GM11168 (cell line): ENCODE results near the gene TTC27.

Experiments used
- in situ Hi-C: fragments of 300-500 bp; cut with MboI; formaldehyde crosslinking; loops from one replicate; pipeline ENCODE4 v1.12.0; 2022; ENCODE audit warnings: low sequenced_read_pairs; ENCODE audit not compliant: unreplicated experiment

TTC27 gene

DNA sequence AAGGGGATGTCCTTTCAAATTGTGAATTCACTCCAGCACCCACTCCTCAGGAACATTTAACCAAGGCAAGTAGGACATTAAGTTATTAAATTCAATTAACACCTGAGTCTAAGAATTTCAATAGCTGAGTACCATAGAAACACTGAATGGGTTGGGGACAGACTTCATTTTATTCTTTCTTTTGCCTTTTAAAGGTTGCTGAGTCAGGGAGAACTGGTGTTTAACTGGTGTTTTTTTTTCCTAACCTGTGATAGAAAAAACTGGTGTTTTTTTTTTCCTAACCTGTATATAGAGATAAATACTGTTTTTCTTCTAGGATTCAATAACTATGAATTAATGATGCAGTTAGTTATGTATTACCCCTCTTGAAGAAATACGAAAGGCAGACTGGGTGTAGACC lies 38.9 kb downstream of the TTC27 start:
- in situ Hi-C loops: no loop called here

GRCh38 chr2:32668254-32668653 lies 40.4 kb downstream of the TTC27 start:
- in situ Hi-C loops: no loop called here

DNA sequence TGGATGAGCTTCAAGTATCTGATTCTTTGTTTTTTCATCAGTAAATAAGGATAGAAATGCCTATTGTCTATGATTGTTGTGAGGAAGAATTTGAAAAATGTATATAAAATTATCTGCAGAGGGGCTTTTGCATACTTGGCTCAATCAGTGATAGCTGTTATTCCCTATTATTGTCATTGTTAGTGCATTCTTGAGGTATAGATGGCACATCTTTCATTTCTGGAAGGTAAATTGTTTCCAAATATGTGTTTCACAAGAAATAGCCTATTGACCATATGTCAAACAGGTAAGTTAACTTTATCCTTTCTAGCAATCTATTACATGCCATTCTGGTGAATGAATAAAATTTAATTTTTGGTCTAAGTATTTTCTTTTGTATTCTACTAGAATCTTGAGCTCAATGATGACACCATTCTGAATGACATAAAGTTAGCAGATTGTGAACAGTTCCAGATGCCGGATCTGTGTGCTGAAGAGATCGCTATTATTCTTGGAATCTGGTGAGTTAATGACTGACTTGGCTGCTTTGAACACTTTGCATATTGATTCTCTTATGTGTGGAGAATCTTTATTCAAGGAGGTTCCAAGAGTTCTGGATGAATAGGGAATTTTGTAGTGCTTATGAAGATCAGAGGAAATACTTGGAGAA lies 44.2 kb downstream of the TTC27 start:
- in situ Hi-C loops: no loop called here

DNA sequence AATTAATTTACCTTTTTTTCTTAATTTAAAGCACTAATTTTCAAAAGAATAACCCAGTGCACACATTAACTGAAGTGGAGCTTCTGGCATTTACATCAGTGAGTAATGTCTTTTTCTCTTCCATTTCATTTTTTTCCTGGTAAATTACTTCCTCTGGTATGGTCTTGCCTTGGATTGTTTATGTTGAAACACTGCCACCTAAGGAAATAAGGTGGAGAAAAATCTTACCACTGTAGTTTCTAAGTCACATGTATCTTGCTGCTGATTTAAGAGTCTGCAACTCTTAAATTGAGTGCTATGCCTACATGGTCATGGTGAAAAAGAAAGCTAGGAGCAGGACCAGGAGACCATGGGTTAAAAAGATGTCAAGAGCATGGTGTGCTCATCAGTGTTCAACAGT lies 51.0 kb downstream of the TTC27 start:
- in situ Hi-C loops: no loop called here

DNA sequence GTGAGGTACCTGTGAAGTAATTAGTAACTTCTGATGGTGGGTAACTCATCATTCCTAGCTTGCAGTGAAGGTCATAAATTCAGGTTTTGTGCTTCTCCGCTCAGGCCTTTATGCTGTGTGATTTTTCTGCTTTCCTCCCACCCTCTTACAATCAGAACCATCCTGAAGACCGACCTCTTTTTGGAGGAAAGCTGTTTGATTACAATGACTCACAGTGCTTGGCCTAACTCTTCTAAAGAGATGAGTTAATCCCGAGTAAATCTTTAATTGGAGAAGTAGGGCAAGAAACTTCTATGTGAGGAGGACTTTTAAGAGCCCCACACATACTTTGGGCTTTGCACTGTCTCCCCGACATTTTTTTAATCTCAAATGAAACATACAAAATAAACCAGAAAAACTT lies 53.1 kb downstream of the TTC27 start:
- in situ Hi-C loops: no loop called here

DNA sequence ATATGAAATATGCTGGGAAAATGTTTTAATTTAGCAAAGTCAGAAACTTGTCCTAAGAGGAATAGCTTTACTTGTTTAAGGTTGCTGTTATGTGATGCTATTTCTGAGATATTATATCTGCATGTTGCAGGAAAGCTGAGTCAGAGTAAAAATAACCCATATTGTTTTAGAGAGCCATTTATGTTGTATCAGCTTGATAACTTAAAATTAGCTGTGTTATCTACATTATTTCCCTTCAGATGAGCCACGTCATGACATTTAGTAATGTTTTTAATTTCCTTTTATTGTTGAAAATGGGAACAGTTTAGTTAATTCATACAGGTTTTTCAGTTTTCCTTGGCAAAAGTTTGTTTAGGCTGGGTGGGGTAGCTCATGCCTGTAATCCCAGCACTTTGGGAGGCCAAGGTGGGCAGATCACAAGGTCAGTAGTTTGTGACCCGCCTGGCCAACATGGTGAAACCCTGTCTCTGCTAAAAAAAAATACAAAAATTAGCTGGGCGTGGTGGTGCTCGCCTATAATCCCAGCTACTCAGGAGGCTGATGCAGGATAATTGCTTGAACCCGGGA lies 55.8 kb downstream of the TTC27 start:
- in situ Hi-C loops: no loop called here

- in situ Hi-C loops: no loop called here
These were observed 60.7 kb downstream of the TTC27 start for GRCh38 chr2:32688541-32688940.

GRCh38 chr2:32691678-32692077 lies 63.8 kb downstream of the TTC27 start:
- in situ Hi-C loops: no loop called here

- in situ Hi-C loops: no loop called here
These were observed 68.6 kb downstream of the TTC27 start for GRCh38 chr2:32696439-32696838.

DNA sequence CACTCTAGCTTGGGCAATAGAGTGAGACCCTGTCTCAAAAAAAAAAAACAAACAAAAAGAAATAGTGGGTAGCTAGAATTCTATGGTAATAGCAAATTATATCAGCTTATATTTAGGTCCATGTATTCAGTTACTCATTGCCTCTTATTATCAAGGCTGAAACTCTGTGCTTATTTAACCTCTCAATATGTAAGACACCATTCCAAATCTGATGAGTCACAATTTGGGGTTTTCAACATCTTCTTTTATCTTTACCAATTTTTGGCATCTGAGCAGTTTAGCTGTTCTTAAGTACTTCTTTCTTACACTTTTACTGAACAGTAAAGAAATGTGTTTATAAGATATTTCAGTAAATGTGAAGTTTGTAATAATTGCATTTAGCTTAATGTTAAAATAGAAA lies 69.3 kb downstream of the TTC27 start:
- in situ Hi-C loops: no loop called here

GRCh38 chr2:32699151-32699550 lies 71.3 kb downstream of the TTC27 start:
- in situ Hi-C loops: no loop called here

DNA sequence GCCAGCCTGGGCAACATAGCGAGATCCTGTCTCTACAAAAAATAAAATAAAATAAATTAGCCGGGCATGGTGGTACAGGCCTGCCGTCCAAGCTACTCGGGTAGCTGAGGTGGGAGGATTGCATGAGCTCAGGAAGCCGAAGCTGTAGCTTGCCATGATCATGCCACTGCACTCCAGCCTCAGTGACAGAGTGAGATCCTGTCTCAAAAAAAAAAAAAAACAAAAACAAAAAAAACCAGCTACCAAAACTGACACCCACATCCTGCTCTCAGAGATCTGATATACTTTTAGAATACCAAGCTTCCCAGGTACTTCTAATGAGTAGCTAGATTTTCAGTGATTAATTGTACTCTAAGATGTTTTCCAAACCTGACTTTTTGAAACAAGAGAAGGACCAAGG lies 74.0 kb downstream of the TTC27 start:
- in situ Hi-C loops: no loop called here

DNA sequence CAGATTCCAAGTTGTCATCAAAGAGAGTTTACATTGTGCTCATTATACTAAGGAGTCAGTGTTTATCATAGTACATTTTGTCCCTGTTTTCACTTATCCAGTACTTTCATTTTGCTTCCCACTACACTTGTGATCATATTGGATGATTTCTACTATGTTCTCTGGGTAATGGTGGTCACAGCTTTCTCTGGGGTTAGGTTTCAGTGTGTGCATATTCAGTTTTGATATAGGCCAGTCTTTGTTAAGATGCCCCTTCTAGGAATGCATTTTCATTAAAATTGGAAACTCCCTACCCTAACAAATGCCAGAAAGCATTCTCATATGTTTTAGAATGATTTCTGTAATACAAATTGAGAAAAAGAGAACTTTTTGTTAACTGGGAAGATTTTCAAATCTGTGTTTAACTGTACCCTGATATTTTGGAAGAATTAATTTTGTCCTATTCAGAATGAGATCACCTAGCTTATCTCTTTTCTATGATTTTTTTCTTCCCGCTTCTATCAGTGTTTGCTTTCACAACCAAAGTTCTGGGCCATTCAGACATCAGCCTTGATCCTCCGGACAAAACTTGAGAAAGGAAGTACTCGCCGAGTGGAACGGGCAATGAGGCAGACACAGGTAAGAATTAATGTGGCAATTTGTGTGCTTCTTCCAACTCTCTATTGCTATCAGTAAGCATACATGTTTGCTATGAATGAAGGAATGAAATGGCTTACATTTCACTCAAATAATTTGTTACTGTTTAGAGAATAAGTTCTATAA lies 74.6 kb downstream of the TTC27 start:
- in situ Hi-C loops: no loop called here

GRCh38 chr2:32706815-32707579 lies 79.1 kb downstream of the TTC27 start:
- in situ Hi-C loops: no loop called here

GRCh38 chr2:32711219-32711618 lies 83.4 kb downstream of the TTC27 start:
- in situ Hi-C loops: no loop called here

DNA sequence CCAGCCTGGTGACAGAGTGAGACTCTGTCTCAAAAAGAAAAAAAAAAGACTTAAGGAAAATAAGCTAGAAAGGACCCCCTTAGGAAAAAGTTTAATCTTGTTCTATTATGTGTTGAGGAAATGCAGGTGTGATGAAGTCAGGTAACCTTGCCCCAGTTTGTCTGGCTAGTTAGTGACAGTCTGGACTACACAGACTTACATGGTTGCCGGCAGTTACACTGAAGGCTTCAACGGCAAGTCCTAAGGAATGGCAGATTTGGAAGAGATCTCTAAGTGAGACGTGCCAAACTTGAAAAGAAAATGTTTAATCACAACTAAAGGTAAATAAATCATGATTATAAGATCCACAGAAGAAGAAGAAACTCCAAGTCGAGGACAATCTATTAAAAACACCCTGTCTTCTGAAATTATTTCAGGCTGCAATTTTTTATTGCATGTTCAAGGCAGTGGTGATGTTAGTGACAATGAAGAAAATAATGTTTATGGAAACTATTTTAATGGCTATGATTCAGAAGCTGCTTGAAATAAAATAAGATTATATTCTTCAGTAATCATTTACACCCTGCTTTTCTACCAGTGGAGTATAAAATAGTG lies 84.2 kb downstream of the TTC27 start:
- in situ Hi-C loops: no loop called here

DNA sequence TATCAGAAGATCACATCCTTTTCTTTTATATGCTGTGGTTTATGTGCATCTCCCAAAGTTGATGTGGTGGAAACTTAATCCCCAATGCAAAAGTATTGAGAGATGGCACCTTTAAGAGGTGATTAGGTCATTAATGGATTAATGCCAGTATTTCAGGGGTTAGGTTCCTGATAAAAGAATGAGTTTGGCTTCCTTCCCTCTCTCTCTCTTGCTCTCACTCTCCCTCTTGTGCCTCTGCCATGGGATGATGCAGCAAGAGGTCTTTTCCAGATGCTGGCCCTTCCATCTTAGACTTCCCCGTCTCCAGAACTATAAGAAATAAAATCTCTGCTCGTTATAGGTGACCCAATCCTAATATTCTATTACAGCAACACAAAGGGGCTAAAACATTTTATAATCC lies 85.0 kb downstream of the TTC27 start:
- in situ Hi-C loops: no loop called here

DNA sequence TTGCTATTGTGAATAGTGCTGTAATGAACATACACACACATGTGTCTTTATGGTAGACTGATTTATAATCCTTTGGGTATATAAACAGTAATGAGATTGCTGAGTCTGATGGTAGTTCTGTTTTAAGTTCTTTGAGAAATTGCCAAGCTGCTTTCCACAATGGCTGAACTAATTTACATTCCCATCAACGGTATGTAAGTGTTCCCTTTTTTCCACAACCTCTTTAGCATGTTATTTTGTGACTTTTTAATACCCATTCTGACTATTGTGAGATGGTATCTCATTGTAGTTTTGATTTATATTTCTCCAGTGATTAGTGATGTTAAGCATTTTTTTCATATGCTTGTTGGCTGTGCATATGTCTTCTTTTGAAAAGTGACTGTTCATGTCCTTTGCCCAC lies 86.7 kb downstream of the TTC27 start:
- in situ Hi-C loops: no loop called here

GRCh38 chr2:32715391-32715841 lies 87.6 kb downstream of the TTC27 start:
- in situ Hi-C loops: no loop called here

- in situ Hi-C loops: no loop called here
These were observed 88.1 kb downstream of the TTC27 start for GRCh38 chr2:32715981-32716380.

GRCh38 chr2:32716598-32716997 lies 88.7 kb downstream of the TTC27 start:
- in situ Hi-C loops: no loop called here
